GM21786 (cell line): ENCODE measurements around the gene EML1.
"Not testable (repeated sequence)": the region's sequence is repeated elsewhere in the genome, so short reads cannot be mapped to it uniquely, and the experiment has no call there.

Source experiments
- ATAC-seq: cut with Tn5 transposase; IDR thresholded peaks from one replicate; pipeline ENCODE4 v1.9.1; 2021; ENCODE audit not compliant: unreplicated experiment

EML1 gene

DNA sequence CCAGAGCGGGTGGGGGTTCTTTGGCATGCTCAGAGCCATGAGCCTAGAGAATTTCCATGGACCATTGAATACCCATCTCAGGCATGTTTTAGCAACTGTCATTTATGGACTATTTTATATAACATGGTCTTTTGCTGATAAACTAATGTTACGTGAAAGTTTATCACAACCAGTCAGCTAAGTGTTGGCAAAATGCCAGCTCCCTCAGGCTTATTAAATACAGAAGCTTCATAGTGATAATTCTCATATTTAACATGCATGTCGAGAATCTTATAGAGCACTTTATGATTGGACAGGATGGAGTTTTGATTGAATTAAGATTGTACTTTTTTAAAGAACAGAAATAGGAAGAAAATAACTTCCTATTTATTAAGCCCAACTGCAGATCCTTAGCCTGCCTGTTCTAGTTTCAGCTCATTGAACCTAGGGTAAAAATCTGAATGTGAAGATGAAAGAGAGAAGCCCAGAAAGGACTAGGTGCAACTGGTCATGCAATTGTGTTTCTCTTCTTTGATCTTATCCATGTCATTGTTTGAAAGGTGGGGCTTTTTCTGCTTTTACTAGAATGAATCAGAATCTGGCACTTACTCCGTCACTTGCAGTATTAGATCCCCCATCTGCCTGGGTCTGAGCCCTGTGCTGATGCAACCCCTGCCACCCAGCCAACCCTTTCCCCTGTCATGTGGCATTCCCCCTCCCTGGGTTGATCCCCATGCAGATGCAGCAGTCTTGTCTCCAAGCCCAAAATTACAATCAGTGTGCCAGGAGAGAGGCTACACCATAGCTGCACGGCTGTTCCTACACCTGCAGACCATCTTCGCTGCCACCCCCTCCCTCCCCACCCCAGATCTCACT lies 137.4 kb downstream of the EML1 start:
- peak; percentile 88 for ATAC-seq

DNA sequence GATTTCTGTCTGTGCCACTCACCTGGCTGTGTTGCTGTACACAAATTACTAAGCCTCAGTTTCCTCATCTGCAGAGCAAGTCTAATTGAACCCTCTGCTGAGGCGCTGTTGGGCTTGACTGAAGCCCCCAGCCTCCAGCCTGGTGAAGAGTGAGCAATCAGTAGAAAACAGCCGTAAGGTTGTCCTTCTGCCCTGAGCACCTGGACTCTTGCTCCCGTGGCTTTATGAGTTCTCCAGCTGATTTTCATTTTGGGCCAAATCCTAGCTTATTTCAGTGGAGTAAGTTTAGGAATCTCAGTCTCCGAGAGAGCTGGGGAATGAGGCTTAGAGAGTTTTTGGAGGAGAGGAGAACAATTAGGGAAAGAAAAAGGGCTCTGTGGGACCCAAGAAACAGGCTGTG lies 138.1 kb downstream of the EML1 start:
- no peak for ATAC-seq

DNA sequence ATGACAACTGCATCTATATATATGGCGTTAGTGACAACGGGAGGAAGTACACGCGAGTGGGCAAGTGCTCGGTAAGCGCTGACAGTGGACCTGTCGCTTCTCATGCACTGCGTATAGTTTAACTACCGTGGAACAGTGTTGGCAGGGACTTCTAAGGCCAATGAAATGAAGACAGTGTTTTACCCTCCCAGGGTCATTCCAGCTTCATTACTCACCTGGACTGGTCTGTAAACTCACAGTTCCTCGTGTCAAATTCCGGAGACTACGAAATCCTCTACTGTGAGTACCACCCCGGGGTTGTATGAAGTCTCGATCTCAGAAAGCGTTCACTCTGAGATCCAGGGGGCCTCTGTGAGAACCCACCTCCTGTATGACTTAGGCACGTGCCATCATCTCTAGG lies 142.8 kb downstream of the EML1 start:
- ATAC-seq, result no peak

DNA sequence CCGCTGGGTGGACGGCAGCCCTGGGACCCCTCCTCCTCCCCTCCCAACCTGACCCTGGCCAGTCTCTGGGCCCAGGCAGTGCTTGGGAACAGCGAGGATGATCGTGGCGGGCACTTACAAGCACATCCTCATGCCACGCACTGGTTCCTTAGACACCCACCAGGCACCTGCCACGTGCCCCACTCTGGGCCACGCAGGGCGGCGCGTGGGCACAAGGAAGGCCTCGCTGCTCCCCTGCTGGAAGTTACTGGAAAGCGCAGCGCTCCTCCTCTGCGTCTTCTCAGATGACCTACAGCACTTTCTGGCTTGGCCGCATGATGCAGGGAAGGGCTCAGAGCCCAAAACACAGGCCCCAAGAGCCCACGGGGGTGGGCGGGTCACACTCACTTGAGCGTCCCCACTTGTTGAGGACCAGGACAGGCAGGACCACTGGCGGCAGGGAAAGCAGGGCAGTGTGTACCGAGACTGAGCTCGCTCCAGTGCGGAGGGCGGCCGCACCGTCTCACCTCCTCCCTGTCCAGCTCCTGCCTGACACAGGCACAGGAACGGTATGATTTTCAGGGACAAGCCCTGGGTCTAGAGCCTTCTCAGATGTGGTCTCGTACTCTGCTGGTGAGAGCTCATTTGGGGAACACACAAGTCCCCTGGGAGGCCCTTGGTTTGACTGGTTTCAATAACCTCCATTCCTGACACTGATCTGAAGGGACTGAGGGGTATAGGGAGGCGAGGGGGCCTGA lies 143.7 kb downstream of the EML1 start:
- ATAC-seq, result peak; percentile 88

DNA sequence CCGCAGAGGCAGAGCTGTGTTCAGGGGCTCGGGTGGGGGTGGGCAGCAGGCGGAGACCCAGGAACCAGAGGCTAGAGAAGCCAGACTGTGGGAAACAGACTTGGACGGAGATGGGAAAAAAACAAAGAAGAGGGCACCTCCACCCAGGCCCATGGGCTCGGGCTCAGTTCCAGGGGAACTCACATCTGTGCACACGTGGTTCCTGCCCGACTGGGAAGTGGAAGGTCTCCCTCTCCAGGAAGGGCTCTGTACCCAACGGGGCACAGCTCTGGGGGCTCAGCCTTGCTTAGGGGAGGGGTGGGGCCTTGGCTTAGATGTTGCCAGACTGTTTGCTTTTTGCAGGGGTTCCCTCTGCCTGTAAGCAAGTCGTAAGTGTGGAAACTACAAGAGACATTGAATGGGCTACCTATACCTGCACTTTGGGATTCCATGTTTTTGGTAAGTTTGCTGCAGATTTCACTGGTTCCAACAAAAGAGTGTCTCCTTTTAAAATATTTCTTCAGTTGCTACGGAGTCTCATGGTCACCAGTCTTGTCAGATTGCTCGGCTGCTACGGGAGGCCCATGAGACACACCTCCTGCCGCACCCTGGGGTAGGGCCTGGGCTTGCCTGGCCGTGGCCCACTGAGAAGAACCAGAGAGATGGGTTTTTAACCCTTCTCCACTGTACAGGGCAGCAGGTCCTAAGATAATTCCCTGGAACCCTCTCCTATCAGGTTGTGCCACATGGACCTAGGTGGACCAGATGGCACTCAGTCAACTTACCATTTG lies 144.4 kb downstream of the EML1 start:
- ATAC-seq, result peak; percentile 34

DNA sequence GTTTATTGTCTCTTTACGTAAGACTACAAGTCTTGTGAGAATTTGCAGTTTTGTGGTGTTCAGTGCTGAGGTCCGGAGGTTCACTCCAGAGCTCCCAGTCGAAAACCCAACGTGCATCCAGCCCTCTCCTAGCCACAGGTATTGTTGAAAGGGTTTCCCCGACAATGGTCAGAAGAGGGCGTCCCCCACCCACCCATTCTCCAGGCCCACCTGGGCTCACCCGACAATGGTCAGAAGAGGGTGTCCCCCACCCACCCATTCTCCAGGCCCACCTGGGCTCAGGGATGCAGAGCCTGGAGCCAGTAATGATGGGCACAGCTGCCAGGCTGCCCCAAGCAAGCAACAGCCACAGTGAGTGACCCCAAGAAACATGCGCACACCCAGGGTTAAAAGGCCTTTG lies 145.2 kb downstream of the EML1 start:
- no peak for ATAC-seq

DNA sequence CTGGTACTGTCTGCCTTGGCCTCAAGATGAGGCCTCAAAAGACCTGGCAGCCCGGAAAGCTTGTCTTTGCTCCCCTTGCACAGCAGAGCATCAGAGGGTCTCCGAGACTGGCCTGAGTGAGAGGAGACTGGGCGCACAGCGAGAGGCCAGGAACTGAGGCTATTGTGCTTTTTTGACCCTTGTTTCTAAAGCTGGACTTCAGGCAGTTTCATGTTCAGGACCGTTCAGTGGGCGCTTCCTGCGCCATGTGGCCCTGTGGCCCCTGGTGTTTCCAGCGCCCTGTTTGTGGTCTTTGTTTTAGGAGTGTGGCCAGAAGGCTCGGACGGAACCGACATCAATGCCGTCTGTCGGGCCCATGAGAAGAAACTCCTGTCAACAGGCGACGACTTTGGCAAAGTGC lies 145.7 kb downstream of the EML1 start:
- ATAC-seq, result no peak

DNA sequence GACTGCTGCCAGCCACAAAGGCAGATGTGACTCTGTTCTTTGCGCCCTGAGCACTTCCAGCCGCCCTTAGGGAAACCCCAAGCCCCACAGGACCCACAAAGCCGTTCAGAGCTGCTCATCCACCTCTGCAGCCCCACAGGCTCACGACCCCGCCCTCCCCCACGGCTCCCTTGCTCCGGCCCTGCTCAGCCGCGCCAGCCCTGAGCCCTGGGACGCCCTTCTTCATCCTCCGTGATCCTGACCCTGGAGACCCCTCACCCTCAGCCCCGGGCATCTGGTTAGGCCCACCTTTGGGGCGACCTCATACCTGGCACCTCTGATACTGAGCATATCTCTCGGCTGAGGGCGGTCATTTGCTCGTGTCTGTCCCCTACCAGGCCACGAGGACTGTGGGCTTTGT lies 146.2 kb downstream of the EML1 start:
- no peak for ATAC-seq

DNA sequence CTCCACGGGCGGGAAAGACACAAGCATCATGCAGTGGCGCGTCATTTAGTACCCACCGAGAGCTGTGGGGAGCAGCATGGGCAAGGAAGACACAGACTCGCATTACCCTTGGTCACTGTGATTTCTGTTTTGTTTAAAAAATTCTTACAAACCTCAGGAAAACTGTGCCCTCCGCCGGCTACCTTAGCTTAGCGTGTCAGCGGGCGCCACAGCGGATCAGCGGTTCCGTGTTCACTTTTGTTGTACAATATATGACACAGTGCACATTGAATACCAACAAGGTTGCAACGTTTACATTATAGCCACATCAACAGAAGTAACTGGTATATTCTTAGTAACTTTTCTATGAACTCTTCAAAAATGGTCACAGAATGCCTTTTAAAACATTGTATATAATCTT lies 146.9 kb downstream of the EML1 start:
- no peak for ATAC-seq

DNA sequence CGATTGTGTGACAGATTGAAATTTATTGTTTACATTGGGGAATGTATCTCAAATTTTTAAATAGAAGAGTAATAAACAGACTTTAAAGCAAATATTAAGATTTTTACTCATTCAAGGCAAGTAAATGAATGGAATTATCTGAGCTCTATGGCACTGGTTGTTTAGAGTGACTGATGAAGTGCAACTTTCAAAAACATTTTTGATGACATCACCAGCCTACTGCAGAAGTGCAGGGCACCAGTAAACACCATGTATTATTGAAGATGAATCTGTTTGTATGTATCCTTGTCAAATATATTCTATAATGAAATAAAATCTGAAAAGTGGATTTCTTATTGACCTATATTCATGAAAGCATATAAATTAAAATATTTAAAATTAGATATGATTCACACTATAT lies 148.0 kb downstream of the EML1 start:
- no peak for ATAC-seq

DNA sequence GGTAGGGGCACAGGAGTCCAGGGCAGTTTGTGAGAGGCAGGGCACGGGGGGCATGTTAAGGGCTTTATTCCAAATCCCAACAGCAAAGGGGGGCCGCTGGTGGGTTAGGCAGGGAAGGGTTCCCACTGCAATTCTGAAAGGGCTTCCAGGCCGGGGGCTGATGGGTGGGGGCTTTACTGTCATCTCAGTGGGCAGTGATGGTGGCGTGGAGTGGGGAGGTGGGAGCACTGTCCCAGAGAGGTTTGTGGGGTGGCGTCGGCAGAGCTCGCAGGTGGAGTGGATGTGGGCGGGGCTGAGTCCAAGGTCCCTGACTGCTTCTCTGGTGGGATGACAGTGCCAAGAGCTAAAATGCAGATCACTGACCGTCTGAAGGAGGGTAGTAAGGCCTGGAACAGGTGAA lies 150.4 kb downstream of the EML1 start:
- ATAC-seq, result no peak

DNA sequence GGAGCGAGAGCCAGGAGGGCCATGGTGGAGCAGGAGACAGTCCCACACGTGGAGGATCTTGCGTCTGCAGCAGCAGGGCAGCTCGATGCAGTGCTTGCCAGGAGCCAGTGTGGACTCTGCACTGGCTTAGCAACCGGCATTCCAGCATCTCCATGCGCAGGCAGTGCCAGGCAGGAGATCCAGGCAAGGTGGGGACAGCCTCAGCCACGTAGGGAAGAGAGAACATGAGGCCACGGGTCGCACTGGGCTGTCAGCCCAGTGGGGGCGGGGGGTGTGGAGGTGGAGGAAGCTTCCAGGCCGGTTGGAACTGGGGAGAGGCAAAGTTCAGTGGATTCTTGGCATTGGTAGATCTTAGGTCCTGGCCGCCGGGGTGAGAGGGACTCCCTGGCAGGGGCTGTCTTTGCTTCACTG lies 151.0 kb downstream of the EML1 start:
- no peak for ATAC-seq

DNA sequence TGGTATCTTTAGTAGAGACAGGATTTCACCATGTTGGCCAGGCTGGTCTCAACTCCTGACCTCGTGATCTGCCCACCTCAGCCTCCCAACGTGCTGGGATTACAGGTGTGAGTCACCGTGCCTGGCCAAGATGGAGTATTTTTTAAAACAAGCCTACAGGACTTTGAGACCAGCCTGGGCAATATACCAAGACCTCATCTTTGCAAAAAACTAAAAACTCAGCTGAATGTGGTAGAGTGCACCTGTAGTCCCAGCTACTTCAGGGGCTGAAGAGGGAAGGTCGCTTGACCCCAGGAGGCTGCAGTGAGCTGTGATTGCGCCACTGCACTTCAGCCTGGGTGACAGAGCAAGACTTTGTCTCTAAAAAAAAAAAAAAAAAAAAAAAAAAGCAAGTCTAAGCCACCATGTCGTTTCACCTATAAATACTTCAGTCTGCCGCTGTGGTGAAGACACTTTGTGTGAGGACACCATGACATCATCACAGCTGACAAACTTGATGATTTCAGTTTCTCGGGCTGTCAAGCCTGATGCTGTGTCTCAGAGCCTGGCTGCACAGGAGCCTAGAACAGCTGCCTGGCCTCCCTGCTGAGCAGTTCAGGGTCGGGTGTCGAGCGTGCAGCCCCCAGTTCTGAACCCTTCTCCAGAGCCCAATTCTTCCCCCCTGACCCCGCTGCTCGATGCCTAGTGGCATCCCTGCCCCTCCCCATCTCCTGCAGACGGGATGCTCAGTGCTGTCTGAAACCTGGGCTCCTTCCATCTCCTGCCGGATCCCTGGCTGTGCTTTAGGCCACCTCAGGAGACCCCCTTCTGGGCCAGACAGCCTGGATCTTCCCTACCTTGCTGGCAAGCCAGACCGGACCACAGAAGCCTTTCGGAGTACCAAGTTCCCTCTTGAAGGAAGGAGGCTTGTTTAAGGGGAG lies 152.8 kb downstream of the EML1 start:
- no peak for ATAC-seq

DNA sequence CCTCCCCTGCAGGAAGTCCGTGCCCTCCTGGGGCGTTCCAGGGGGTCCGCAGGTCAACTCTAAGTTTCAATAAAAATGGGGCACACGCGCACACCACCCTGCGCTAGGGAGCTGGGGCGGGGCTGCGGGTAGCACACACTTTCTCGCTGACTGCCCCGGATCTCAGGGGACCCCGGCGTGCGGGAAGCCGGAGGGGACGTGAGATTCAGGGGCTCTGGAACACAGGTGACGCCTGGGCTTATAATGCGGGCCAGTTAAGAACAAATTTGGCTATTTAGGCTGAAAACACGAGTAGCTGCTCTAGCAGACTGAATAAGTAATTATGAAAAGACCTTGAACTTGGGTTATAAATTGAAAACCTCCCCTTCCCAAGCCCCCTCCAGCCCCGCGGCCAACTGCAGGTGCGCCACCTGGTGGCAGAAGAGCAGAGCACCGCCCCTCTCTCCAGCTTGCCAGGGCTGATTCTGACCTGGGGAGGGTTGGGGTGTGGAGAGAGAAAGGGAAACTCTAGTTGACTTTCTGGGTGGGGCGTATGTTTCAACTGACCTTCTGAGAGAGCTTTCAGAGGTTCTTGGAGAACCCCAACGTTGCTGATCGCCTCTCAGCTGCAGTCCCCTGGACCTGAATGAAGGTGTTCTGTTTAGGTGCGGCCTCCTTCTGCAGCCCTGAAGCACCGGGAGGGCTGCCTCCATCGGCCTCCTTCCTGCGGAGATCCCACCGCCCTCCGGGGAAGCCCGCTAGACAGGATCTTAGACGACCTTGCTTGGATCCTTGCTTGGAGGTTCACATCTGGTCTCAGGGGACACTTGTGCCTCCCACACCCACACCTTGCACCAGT lies 153.7 kb downstream of the EML1 start:
- ATAC-seq, result peak; percentile 80

DNA sequence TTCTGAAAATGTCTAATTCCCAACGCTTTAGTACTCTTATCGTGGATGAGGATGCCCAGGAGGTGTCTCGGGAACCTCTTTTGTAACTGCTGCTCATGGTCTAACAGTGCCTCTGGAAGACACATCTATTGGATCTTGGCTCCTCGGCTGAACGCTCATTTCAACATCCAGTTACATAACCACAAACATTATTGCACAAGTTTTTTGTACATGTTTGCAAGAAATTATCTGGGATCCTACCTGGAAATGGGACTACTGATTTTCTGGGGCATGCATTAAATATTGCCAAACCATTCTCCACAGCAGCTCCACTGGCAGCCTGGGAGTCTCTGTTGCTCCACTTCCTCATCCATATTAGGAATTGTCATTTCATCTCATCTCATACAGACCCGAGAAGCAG lies 154.5 kb downstream of the EML1 start:
- no peak for ATAC-seq

DNA sequence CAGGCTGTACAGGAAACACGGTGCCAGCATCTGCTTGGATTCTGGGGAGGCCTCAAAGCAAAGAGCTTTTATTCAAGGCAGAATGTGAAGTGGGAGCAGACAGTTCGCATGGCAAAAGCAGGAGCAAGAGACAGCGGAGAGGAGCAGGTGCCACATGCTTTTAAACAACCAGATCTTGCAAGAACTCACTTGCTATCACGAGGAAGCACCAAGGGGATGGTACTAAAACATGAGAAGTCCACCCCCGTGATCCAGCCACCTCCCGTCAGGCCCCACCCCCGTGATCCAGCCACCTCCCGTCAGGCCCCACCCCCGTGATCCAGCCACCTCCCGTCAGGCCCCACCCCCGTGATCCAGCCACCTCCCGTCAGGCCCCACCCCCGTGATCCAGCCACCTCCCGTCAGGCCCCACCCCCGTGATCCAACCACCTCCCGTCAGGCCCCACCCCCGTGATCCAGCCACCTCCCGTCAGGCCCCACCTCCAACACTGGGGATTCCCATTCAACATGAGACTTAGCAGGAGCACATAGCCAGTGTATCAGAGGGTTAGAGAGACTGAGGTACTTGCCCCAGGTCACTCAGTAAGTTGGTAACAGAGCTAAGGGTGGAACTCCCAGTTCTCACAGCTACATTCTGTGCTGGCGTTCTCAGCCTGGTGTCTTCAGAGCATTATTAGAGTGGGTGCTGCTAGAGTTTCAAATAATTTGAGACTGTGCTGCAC lies 156.0 kb downstream of the EML1 start:
- ATAC-seq, result not testable (repeated sequence)

DNA sequence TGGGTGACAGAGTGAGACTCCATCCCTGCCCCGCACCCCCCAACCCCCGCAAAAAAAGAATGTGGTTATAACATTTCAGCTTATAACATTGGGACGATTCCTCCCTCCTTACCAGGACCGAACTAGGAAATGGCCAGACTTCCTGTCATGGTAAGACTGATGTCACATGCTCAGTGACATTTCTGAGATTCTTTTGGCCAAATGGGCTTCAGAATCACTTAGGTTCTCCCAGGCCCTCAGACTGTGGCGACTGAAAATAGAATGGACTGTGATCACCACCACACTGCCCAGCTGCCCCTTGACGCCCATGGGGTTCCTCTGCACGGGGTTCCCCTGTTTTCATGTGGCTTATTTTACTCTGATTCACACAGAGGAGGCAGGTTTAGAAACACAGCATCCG lies 157.0 kb downstream of the EML1 start:
- no peak for ATAC-seq

DNA sequence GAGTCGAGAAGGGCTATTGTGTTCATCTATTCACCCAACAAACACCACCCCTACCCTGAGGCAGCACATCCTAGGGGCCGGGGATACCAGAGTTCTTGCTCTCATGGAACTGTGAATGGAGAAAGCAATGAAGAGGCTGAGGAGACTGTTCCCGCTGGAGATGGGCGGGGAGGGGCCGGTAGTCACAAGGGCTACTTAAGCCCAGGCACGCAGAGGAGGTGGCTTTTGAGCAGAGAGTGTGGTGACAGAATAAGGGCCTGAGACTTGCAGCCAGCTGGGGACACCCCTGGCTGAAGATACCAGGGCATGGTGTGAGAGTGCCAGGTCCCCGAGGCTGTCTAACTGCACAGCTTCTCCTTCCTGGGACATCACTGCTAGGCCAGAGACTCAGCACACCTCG lies 157.9 kb downstream of the EML1 start:
- ATAC-seq, result no peak

DNA sequence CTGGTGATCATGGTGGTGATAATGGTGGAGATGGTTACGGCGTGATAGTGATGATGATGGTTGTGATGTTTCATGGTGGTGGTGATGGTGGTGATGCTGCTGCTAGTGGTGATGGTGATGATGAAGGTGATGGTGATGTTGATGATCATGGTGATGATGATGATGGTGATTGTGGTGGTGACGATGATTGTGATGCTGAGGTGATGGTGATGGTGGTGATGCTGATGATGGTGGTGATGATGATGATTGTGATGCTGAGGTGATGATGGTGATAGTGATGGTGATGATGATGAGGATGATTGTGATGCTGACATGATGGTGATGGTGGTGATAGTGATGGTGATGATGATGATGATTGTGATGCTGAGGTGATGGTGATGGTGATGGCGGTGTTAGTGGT lies 158.8 kb downstream of the EML1 start:
- ATAC-seq, result no peak
